Esophagus muscularis mucosa (tissue), 4 donors: ENCODE results near the gene GLYATL1.

Source experiments
- EP300 ChIP-seq: sonication (generic); formaldehyde crosslinking; IDR thresholded peaks from one replicate; pipeline ENCODE4 v1.6.1; 2017; ENCODE audit warnings: antibody characterized with exemption
- POLR2A ChIP-seq: fragments of 450-650 bp; IDR thresholded peaks from one replicate; pipeline ENCODE4 v1.6.1; 2017; ENCODE audit warnings: antibody characterized with exemption, moderate library complexity, mild to moderate bottlenecking, low read depth
- POLR2AphosphoS5 ChIP-seq, 2 donors: sonication (generic); formaldehyde crosslinking; IDR thresholded peaks; one replicate each; pipeline ENCODE4 v1.6.1; 2017; ENCODE audit warnings: antibody characterized with exemption in 2 of 2
- TF ChIP-seq, protein P1 (sequence below), 3 experiments: fragments of 200-600 bp in 2 of 3; fragments of 450-650 bp in 1 of 3; sonication (generic) in 2 of 3; IDR thresholded peaks; one replicate each; pipeline ENCODE4 v1.5.1; 2017 to 2019; ENCODE audit warnings: antibody characterized with exemption in 3 of 3, mild to moderate bottlenecking in 2 of 3, moderate library complexity in 1 of 3

DNA sequence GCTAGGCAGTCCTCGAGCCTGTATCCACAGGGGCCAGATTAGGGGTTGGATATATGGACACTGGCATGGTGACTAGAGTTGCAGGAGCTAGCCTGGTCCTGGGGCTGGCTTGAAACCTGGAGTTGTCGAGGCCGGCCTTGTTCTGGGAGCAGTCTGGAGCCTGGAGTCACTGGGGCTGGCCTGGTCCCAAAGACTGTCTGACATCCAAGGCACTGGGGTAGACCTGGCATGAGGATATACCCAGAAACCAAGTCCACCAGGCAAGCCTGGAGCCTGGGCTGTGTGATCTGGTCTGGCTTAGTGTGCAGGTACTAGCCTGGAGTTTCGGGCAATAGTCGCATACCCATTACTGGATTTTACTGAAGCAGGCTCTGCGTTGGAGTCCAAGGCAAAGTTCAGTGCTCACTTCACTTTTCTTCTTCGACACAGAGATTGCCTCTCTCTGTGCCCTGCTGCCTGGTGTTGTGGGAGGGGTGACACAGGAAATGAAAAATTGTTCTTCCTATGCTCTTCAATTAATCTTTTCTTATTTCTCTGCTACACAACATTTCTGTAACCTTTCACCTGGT, 4.3 kb upstream of the GLYATL1 start:
- TF ChIP-seq, protein P1, sequence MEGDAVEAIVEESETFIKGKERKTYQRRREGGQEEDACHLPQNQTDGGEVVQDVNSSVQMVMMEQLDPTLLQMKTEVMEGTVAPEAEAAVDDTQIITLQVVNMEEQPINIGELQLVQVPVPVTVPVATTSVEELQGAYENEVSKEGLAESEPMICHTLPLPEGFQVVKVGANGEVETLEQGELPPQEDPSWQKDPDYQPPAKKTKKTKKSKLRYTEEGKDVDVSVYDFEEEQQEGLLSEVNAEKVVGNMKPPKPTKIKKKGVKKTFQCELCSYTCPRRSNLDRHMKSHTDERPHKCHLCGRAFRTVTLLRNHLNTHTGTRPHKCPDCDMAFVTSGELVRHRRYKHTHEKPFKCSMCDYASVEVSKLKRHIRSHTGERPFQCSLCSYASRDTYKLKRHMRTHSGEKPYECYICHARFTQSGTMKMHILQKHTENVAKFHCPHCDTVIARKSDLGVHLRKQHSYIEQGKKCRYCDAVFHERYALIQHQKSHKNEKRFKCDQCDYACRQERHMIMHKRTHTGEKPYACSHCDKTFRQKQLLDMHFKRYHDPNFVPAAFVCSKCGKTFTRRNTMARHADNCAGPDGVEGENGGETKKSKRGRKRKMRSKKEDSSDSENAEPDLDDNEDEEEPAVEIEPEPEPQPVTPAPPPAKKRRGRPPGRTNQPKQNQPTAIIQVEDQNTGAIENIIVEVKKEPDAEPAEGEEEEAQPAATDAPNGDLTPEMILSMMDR (IDR thresholded peaks at IDR 0.05) = no peak
- TF ChIP-seq POLR2AphosphoS5 (IDR thresholded peaks at IDR 0.05) (no peak), POLR2A (no peak), EP300 (no peak)
